HepG2 (cell line): ENCODE data around the gene CTSW. TPM values are rescaled to one million over a fixed set of nuclear protein-coding genes. Genes with fewer than 3 reads are reported as not detected.

Experiments
- ATM ChIP-seq: fragments of 450-650 bp; IDR thresholded peaks from 2 replicates; pipeline ENCODE4 v1.7.1; 2017; ENCODE audit warnings: mild to moderate bottlenecking, borderline replicate concordance
- ATRX ChIP-seq: sonication (generic); formaldehyde crosslinking; IDR thresholded peaks from 2 replicates; pipeline ENCODE4 v1.4.0; 2020; ENCODE audit warnings: missing genetic modification reagents, borderline replicate concordance
- CREB1 ChIP-seq, 2 experiments: fragments of 450-650 bp in 1 of 2; IDR thresholded peaks; 2 replicates each; pipeline ENCODE4 v1.6.1; 2016 to 2017; ENCODE audit warnings: control low read depth in 1 of 2, mild to moderate bottlenecking in 1 of 2, missing compliant biosample characterization in 1 of 2, missing genetic modification characterization in 1 of 2
- HOXA3 ChIP-seq: sonication (generic); formaldehyde crosslinking; IDR thresholded peaks from 2 replicates; pipeline ENCODE4 v1.5.0; 2020; ENCODE audit warnings: missing genetic modification reagents
- MED1 ChIP-seq: sonication (generic); formaldehyde crosslinking; IDR thresholded peaks from 2 replicates; pipeline ENCODE4 v1.4.0; 2020; ENCODE audit warnings: missing genetic modification reagents
- NCOA1 ChIP-seq: sonication (generic); formaldehyde crosslinking; IDR thresholded peaks from 2 replicates; pipeline ENCODE4 v1.9.0; 2021; ENCODE audit warnings: missing genetic modification reagents
- NFATC3 ChIP-seq: sonication (generic); formaldehyde crosslinking; IDR thresholded peaks from 2 replicates; pipeline ENCODE4 v1.5.1; 2020; ENCODE audit warnings: mild to moderate bottlenecking, missing genetic modification reagents
- PCBP1 ChIP-seq: fragments of 200-400 bp; formaldehyde crosslinking; IDR thresholded peaks from 2 replicates; pipeline ENCODE4 v1.6.1; 2017; ENCODE audit warnings: mild to moderate bottlenecking, low read depth, low read length, borderline replicate concordance
- POLR2G ChIP-seq: fragments of 200-400 bp; formaldehyde crosslinking; IDR thresholded peaks from 2 replicates; pipeline ENCODE4 v1.6.1; 2018; ENCODE audit warnings: mild to moderate bottlenecking, low read depth, low read length, moderate library complexity
- SOX5 ChIP-seq: IDR thresholded peaks from 2 replicates; pipeline ENCODE4 v1.6.1; 2016; ENCODE audit warnings: borderline replicate concordance
- SRF ChIP-seq: IDR thresholded peaks from 2 replicates; pipeline ENCODE4 v1.6.1; 2011; ENCODE audit warnings: mild to moderate bottlenecking, low read depth, low read length, moderate library complexity
- TAF15 ChIP-seq: fragments of 200-400 bp; formaldehyde crosslinking; IDR thresholded peaks from one replicate; pipeline ENCODE4 v1.6.1; 2018; ENCODE audit warnings: mild to moderate bottlenecking, low read depth, low read length; ENCODE audit not compliant: poor library complexity, severe bottlenecking
- ZNF207 ChIP-seq: fragments of 450-650 bp; IDR thresholded peaks from 2 replicates; pipeline ENCODE4 v1.6.1; 2016; ENCODE audit warnings: antibody characterized with exemption, borderline replicate concordance
- ZNF24 ChIP-seq: fragments of 450-650 bp; IDR thresholded peaks from 2 replicates; pipeline ENCODE4 v1.6.1; 2017; ENCODE audit warnings: antibody characterized with exemption, mild to moderate bottlenecking
- ZNF777 ChIP-seq: sonication (generic); formaldehyde crosslinking; IDR thresholded peaks from 2 replicates; pipeline ENCODE4 v1.4.0; 2020; ENCODE audit warnings: missing genetic modification reagents
- polyA plus RNA-seq, 8 experiments: library from polyadenylated mRNA; depleted of rRNA in 3 of 8; stranded (reverse) in 7 of 8; unstranded in 1 of 8; fragments of >200 nt; fragmentation: Illumina TruSeq in 4 of 8; extraction: Trizol in 4 of 8; gene quantifications; 2 replicates each; pipeline versions ENCODE4 v1.2.1 to v1.2.3, GENCODE V29; 2011 to 2016; ENCODE audit warnings: low read depth in 4 of 8, missing spikeins in 1 of 8, mixed read lengths in 1 of 8; ENCODE audit not compliant: insufficient read depth in 1 of 8
- total RNA-seq, 5 experiments: library from RNA; depleted of rRNA; stranded (reverse); fragments of >200 nt; fragmentation: Illumina TruSeq; extraction: Trizol; gene quantifications; 2 replicates each; pipeline ENCODE4 v1.2.3, GENCODE V29; 2016; ENCODE audit warnings: low read depth in 1 of 5
- TF ChIP-seq, protein P1 (sequence below): sonication (generic); formaldehyde crosslinking; IDR thresholded peaks from 2 replicates; pipeline ENCODE4 v1.5.0; 2020; ENCODE audit warnings: missing genetic modification reagents, mild to moderate bottlenecking, borderline replicate concordance
- TF ChIP-seq, protein P2 (sequence below): sonication (generic); formaldehyde crosslinking; IDR thresholded peaks from 2 replicates; pipeline ENCODE4 v1.4.0; 2020; ENCODE audit warnings: missing genetic modification reagents
- TF ChIP-seq, protein P3 (sequence below): sonication (generic); formaldehyde crosslinking; IDR thresholded peaks from 2 replicates; pipeline ENCODE4 v1.4.0; 2020; ENCODE audit warnings: mild to moderate bottlenecking, missing genetic modification reagents, borderline replicate concordance

CTSW gene
- total and polyA plus RNA-seq, 2 of the 13 experiments (the other 11 are each of a cell fraction or from before 2014, with no cell fraction given) = 0.09 TPM; not detected in 1

DNA sequence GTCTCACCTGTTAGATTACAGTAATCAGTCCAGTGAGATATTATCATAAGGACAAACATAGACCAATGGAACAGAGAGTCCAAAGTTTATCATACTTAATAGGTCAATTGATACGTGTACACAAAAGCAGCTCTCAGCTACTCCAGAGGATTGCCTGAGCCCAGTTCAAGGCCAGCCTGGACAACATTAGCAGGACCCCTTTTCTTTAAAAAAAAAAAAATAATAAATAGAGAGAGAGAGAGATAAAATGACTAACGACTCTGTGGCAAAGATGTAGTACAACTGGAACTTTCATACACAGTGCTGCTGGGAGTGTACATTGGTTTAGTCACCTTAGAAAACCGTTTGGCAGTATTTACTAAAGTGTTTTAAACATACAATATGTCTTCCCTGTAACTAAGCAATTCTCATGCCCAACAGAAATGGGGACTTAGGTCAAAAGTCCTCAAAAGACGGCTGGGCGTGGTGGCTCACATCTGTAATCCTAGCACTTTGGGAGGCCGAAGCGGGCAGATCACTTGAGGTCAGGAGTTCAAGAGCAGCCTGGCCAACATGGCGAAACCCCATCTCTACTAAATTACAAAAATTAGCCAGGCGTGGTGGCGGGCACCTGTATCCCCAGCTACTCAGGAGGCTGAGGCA, 35.3 kb upstream of the CTSW start (continued):
- TF ChIP-seq PCBP1 = no peak
- no peak for TF ChIP-seq ZNF24
- no peak for TF ChIP-seq ZNF777 (CRISPR knock-in tag)
- no peak for TF ChIP-seq ATM
- TF ChIP-seq NCOA1 (CRISPR knock-in tag) = no peak
- TF ChIP-seq POLR2G = no peak
- no peak for TF ChIP-seq CREB1 (IDR thresholded peaks at IDR 0.05)
- TF ChIP-seq CREB1 (CRISPR knock-in tag; IDR thresholded peaks at IDR 0.05) = peak; percentile 51
- TF ChIP-seq ZNF207 = no peak
- TF ChIP-seq, protein P1, sequence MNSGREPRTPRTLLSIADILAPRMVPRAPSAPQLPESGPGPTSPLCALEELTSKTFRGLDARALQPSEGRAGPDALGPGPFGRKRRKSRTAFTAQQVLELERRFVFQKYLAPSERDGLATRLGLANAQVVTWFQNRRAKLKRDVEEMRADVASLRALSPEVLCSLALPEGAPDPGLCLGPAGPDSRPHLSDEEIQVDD (CRISPR knock-in tag) = no peak
- TF ChIP-seq ATRX (CRISPR knock-in tag) = no peak
- no peak for TF ChIP-seq NFATC3 (CRISPR knock-in tag)
- TF ChIP-seq HOXA3 = 0 out of 2 replicates have a peak, but pooled peaks have one; percentile 60
- TF ChIP-seq, protein P2, sequence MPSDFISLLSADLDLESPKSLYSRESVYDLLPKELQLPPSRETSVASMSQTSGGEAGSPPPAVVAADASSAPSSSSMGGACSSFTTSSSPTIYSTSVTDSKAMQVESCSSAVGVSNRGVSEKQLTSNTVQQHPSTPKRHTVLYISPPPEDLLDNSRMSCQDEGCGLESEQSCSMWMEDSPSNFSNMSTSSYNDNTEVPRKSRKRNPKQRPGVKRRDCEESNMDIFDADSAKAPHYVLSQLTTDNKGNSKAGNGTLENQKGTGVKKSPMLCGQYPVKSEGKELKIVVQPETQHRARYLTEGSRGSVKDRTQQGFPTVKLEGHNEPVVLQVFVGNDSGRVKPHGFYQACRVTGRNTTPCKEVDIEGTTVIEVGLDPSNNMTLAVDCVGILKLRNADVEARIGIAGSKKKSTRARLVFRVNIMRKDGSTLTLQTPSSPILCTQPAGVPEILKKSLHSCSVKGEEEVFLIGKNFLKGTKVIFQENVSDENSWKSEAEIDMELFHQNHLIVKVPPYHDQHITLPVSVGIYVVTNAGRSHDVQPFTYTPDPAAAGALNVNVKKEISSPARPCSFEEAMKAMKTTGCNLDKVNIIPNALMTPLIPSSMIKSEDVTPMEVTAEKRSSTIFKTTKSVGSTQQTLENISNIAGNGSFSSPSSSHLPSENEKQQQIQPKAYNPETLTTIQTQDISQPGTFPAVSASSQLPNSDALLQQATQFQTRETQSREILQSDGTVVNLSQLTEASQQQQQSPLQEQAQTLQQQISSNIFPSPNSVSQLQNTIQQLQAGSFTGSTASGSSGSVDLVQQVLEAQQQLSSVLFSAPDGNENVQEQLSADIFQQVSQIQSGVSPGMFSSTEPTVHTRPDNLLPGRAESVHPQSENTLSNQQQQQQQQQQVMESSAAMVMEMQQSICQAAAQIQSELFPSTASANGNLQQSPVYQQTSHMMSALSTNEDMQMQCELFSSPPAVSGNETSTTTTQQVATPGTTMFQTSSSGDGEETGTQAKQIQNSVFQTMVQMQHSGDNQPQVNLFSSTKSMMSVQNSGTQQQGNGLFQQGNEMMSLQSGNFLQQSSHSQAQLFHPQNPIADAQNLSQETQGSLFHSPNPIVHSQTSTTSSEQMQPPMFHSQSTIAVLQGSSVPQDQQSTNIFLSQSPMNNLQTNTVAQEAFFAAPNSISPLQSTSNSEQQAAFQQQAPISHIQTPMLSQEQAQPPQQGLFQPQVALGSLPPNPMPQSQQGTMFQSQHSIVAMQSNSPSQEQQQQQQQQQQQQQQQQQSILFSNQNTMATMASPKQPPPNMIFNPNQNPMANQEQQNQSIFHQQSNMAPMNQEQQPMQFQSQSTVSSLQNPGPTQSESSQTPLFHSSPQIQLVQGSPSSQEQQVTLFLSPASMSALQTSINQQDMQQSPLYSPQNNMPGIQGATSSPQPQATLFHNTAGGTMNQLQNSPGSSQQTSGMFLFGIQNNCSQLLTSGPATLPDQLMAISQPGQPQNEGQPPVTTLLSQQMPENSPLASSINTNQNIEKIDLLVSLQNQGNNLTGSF = no peak
- TF ChIP-seq MED1 (CRISPR knock-in tag) = peak; percentile 5; the same call in 1 of the 2 replicates
- TF ChIP-seq, protein P3, sequence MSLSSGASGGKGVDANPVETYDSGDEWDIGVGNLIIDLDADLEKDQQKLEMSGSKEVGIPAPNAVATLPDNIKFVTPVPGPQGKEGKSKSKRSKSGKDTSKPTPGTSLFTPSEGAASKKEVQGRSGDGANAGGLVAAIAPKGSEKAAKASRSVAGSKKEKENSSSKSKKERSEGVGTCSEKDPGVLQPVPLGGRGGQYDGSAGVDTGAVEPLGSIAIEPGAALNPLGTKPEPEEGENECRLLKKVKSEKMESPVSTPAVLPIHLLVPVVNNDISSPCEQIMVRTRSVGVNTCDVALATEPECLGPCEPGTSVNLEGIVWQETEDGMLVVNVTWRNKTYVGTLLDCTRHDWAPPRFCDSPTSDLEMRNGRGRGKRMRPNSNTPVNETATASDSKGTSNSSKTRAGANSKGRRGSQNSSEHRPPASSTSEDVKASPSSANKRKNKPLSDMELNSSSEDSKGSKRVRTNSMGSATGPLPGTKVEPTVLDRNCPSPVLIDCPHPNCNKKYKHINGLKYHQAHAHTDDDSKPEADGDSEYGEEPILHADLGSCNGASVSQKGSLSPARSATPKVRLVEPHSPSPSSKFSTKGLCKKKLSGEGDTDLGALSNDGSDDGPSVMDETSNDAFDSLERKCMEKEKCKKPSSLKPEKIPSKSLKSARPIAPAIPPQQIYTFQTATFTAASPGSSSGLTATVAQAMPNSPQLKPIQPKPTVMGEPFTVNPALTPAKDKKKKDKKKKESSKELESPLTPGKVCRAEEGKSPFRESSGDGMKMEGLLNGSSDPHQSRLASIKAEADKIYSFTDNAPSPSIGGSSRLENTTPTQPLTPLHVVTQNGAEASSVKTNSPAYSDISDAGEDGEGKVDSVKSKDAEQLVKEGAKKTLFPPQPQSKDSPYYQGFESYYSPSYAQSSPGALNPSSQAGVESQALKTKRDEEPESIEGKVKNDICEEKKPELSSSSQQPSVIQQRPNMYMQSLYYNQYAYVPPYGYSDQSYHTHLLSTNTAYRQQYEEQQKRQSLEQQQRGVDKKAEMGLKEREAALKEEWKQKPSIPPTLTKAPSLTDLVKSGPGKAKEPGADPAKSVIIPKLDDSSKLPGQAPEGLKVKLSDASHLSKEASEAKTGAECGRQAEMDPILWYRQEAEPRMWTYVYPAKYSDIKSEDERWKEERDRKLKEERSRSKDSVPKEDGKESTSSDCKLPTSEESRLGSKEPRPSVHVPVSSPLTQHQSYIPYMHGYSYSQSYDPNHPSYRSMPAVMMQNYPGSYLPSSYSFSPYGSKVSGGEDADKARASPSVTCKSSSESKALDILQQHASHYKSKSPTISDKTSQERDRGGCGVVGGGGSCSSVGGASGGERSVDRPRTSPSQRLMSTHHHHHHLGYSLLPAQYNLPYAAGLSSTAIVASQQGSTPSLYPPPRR (CRISPR knock-in tag) = no peak
- no peak for TF ChIP-seq SRF
- no peak for TF ChIP-seq TAF15
- no peak for TF ChIP-seq SOX5 (CRISPR knock-in tag)
